Kidney tubule cell (primary cell): ENCODE measurements around the gene HDHD3.

ENCODE experiments used
- DNase-seq: peaks from one replicate; pipeline ENCODE4 v3.0.0-alpha.2; 2018; ENCODE audit warnings: low spot score

The HDHD3 gene

DNA sequence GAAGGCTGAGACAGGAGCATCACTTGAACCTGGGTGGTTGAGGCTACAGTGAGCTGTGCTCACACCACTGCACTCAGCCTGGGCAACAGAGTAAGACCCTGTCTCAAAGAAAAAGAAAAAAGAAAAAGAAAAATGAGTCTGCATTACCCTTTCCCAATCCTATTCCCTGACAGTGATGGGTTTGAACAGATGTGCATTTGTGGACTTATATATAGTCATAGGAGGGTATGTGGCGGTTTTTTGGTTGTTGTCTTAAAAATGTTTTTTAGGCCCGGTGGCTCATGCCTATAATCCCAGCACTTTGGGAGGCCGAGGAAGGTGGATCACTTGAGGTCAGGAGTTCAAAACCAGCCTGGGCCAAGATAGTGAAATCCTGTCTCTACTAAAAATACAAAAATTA lies 13.4 kb downstream of the HDHD3 start:
- no peak for DNase-seq

DNA sequence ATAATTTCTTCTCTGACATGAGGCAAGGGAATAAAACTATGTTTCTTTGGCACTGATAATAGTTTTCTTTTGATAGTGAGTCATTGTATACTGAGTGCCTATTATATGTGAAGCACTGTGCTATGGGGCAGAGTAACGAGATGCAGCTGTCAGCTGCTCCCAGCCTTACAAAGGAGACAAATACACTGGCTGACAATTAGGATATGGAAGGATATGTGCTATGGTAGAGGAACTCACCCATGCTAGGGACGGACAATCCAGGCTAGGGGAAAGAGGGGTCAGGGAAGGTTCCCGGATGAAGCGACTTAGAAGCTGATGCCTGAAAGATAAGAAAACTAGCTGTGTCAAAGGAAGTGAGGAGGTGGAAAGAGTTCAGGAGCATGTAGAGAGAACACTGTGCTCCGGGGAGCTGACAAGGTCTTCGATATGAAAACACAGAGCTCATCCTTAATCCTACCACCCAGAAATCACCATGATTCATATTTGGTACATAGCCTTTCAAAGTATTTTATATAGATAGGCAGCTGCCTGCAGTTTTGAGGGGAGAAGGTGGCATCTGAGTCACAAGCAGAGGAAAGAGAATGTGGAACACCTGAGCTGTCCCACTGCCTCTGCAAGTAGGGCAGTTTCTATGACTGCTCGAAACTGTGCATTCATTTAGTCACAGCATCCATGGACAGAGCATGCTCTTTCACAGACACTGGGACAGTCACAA lies 15.3 kb downstream of the HDHD3 start:
- DNase-seq: no peak

DNA sequence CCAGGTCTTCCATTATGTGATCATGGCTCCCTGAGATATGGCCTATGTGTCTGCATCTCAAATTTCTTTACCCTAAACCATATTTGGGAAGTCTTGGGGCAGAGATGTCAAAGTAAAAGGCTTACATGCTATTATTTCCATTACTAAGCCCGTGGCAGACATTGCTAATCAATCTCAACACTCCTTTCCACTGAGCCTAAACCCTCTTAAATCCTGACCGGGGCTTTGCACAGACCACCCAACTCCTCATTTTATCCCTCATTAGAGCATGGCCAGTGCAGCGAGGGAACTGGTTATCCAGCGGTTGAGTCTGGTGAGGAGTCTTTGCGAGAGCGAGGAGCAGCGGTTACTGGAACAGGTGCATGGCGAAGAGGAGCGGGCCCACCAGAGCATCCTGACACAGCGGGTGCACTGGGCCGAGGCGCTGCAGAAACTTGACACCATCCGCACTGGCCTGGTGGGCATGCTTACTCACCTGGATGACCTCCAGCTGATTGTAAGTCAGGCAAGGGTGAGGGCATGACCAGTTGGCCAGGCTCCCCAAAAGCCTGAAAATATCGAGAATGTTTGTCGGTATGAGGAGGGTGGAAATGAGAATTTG lies 16.4 kb downstream of the HDHD3 start:
- no peak for DNase-seq

DNA sequence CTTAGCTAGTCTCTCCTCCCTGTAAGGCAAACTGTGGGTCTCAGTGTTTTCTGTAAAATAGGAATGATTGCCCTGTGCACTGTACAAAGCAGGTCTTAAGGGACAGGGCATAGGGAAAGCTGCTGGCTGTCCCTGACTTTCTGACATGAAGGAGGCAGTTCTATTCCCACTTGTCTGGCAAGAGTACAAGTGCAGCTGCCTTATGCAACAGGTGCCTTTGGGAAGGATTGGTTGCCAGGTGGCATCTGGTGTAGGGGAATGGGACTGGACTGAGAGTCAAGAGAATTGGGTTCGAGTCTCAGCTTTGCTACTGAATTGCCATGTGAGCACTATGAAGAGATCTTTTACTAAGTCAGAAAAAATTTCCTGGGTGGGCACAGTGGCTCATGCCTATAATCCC lies 17.4 kb downstream of the HDHD3 start:
- no peak for DNase-seq

DNA sequence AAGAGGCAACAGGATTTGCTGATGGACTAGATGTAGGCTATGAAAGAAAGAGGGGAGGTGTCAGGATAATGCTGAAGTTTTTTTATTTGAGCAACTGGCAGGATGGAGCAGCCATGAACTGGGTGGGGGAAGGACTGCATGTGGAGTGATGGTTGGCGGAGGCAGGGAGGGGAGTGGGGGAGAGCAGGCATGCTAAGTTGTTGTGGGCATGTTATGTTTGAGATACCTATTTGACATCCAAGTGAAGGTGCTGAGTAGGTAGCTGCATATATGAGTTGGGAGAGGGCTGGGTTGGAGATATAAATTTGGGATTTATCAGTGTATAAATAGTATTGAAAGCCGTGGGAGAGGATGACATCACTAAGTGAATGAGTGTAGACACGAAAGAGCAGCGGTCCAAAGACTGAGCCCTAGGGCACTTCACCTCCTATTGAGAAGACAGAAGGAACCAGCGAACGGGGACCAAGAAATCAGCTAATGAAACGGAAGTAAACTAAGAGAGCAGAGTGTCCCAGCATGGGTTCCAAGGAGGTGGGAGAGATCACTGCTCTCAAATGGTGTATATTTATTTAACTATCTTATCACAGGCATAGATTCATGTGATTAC lies 20.0 kb downstream of the HDHD3 start:
- no peak for DNase-seq

DNA sequence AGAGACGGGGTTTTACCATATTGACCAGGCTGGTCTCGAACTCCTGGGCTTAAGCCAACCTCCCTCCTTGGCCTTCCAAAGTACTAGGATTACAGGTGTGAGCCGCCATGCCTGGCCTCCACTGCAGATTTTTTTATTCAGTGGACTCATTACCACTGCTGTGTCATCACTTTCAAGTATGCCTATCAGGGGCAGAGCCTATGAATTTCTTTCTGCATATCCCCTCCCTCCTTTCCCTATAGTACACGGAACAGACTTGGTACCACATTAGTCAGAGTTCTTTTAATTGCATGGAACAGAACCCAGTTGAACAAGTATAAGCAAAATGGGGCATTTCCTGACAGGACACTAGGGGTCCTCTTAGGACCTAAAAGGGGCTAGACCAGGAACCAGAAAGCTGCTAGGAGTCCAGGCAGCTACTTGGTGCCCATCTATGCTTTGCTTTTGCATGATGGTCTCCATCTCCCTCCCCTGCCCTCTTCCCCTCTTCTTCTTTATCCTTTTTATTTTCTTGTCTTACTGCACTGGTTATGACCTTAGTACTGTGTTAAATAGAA lies 21.7 kb downstream of the HDHD3 start:
- no peak for DNase-seq

DNA sequence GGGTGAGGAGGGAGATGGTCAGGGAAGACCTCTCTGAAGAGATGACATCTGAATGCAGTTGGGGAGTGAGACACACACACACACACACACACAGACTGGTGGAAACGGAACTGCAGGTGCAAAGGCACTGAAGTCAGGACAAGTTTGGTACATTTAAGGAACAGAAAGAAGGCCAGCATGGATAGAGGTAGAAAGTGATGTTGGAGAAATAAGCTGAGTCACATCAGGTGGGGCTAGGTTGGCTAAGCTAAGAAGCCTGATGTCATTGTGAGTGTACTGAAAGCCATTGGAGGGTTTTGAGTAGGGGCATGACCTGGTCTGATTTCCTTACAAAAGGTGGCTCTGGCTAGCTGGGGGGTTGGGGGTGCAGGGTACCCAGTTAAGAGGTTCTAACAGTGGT lies 24.4 kb downstream of the HDHD3 start:
- peak; percentile 63 for DNase-seq

DNA sequence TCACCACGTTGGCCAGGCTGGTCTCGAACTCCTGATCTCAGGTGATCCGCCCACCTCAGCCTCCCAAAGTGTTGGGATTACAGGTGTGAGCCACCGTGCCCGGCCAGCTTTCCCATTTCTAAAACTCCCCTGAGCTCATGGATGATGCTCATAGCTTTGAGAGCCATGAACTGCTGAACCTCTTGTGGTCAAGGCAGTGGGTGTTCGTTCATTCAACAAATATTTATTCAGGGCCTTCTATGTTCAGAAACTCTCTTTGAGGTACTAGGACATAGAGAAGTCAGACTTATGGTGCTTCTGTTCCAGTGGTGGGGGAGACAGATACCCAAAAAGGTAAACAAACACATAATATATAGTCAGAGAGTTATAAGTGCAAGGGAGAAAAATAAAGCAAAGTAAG lies 24.8 kb downstream of the HDHD3 start:
- DNase-seq: peak; percentile 33

DNA sequence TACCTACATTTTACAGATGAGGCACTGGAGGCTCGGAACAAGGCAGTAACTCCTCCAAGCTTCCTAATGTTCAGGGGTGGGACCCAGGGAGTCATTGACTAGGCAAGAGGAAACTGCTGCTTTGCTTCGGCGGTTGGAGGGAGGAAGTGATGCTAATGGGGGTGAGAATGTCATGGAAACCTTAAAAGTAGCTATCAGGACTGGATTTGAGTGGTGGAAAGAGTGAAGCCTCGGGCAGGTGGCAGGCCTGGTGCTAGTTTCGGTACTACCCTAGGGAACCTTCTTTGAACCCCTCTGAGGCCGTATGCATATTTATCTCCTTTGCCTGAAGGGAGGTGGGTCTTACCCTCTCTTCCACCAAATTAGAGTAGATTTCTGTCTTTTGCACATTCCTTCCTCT lies 25.8 kb downstream of the HDHD3 start:
- peak; percentile 30 for DNase-seq

DNA sequence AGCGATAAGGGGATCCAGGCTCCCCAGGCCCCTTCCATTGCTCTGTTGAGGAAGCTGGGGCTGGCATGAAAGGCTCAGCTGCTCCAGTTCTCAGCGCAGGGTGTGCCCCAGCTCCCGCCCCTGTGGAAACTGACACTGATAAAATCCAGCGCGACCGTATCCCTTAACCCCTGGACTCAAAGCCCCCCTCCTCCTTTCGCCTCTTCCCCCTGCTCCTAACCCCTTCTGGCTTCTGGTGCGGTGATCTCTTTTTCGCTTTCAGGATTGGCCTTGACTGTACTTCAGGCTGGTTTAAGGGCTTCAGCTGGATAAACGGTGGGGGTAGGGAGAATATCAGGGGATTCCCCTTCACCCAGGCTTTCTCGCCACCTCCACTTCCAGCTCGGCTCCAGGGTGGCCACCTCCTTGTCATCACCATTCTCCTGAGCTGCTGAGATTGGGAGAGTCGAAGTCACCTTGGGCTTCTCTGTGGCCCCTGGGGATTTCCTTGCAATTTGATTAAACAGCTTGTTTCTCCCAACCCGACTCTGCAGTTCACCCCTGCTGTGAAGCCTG lies 26.6 kb downstream of the HDHD3 start:
- DNase-seq: peak; percentile 47

DNA sequence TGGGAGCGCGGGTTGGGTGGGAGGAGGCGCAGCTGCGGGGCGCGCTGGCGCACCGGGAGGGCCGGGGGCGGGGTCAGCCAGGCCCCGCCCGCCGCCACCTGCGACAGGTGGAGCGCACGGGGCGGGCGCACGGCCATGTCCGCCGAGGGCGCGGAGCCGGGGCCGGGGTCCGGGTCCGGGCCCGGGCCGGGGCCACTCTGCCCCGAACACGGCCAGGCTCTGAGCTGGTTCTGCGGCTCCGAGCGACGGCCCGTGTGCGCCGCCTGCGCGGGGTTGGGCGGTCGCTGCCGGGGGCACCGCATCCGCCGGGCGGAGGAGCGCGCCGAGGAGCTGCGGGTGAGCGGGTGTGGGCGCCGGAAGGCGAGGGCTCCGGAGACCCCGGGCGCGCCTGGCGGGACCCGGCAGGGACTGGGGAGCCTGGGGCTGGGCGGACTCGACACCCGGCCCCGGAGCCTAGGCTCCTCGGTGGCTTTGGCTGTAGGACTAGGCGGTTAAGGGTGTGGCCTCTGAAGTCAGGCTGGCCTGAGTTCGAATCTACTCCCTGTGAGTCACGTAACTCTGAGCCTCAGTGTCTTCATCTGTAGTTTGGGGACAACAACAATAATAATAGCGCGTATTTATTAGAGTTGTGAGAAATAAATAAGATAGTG lies 27.2 kb downstream of the HDHD3 start, which contains the start of gene BSPRY:
Gene BSPRY (plus strand): TSS at position 97 of the 650 bp plus-strand sequence. CDS start 39 bp downstream, at position 136.
- peak; percentile 53 for DNase-seq

DNA sequence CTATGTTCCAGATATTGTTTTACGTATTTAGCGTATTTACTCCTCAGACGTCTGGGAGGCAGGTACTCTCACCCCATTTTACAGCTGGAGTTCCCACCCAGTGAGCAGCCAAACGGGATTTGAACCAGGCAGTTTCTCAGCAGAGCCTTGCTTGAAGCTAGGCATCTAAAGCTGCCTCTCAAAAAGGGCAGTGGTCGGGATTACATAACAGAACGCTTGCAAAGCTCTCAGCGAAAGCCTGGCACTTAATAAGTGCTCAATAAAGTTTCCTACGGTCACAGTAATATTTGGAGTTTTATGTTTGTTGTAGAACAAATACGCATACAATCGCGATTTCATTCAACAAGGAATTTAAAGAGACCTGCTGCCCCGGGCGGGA lies 27.7 kb downstream of the HDHD3 start:
- no peak for DNase-seq

DNA sequence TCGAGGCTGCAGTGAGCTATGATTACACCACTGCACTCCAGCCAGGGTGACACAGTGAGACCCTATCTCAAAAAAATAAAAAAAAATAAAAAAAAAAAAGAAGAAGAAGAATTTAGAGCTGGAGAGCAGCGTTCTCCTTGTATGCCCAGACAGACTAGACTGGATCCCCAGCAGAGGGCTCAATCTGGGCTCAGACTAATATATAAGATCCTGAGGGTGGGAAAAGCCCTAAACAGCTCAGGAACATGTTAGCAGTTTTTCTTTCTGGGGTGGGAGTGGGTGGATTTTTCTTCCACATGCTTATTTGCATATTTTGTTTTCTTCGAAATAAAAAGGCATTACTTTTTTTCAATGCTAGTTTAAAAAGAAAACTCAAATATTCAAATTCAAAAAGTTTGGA lies 28.3 kb downstream of the HDHD3 start:
- DNase-seq: no peak

DNA sequence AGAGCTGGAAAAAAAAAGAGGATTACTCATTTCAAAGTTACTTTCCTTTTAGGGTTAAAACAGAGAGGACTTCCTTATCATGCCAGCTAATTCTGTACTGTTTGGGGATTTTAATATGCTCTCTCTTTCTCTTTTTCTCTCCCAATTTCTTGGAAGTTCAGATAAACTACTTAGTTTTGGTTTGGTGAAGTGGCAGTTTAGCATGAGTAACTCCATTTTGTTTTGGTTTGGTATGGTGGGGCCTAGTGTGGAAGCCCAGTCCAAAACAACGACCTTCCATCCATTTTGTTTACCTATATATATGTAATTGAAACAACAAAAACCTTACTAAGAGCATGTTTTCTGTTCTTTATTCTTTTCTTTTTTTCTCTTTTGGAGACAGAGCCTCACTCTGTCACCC lies 31.1 kb downstream of the HDHD3 start:
- no peak for DNase-seq

DNA sequence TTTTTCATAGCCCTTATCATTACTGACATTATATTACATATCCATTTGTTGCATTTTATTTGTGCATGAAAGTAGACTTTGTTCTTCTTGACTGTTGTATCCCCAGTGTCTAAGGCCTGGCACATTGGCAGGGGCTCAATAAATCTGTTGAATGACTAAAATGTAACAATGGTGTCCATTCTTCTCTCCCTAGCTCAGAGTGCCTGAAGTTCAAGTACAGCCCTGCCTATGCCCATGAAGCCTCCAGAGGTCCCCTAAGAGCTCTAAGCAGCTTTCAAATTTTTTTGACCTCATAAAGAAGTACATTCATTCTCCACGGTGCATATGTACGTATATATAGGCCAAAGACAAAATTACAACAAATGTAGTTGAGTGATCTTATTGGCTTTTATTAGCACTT lies 31.6 kb downstream of the HDHD3 start:
- no peak for DNase-seq

DNA sequence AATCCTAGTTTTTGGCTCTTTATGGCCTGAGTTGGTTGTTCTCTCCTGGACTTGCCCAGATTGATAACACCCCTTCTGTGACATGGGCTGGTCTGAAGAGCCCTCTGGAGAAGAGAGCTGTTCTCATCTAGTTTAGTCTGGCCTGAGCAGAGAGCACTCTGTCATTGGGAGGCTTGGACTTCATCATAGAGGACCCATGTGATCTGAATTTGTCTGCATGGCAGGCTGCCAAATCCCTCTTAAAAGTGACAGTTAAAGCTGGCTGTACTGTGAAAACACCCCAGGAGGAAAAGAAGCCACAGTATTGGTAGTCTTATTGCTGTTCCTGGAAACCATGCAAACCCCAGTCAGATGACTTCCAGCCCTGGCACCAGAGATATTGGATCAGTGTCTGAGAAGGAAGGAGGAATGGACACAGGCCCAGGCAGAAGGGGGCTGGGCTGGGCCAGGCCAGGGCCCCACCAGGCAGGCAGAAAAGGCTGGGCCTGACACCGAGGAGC lies 33.0 kb downstream of the HDHD3 start:
- peak; percentile 43 for DNase-seq

DNA sequence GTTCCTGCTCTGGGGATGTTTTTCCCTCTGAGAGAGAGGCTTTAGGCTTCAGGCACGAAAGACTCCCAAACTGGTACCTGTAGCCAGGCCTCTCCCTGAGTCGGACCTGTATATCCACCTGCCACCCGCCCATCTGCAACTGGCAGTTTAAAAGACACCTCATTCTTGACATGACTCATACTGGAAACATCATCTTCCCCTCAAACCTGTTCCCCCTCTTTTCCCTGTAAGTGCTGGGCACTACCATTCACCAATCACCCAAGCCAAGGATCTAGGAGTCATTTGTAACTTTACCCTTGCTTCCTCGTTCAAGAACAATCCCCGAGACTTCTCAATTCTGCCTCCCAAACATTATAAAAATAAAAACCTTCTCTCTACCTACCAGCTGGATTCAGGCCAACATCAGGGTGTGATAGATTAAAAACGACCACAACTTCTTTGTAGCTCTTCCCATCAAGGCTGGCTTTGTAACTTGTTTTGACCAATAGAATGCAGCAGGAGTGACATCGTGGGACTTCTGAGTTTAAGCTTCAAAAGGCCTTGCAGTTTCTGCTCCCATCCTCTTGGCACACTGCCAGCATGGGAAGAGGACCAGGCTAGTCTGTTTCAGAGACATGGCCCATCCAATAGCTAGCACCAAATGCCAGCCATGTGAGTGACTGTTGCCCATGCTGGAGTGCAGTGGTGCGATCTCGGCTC lies 34.9 kb downstream of the HDHD3 start:
- peak; percentile 70 for DNase-seq

DNA sequence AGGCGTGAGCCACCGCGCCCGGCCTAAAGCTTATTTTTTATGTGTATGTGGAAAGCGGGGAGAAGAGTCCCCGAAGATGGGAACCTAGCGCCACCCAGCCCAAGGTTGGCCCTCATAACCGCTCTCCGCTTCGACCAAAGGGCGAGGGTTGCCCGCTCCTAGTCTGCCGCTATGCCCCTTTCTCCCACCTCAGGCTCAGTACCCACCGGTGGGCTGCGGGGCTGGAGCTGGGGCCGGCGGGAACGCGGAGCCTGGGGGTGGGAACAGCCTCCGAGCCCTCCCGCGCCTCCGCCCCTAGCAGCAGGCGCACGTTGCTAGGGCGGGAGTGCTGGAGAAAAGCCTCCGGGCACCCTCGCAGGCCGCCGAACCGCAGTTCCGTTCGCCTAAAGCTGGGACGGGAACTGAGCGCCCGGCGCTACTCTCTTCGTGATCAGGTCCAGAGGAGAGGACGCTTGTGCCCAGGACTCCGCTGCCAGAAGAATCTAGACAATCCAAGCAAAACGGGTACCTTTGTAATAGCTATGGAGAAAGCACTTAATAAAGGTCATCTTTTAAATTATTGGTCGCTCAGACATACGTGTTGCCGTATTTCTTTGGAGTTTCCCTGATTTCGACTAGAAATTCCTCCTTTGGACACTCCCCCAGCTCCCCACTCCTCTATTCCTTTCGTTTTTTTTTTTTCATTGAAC lies 36.6 kb downstream of the HDHD3 start, which contains the start of gene WDR31:
Gene WDR31 (minus strand): TSS at position 265 of the 689 bp plus-strand sequence. CDS start 8,253 bp downstream, outside the sequence.
- peak; percentile 91 for DNase-seq

DNA sequence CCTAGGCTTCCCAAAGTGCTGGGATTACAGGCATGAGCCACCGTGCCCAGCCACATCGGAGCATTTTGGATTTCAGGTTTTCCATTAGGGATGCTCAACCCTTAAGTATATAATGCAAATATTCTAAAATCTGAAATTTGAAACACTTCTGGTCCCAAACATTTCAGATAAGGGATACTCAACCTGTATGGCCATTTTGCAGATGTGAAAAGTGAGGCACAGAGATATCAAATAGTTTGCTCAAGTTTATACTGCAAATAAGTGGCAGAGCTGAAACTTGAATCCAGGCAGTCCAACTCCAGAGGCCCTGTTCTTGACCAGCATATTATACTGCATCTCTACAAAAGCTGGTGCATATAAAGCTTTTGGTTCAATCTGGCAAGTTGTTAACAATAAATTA lies 39.1 kb downstream of the HDHD3 start:
- DNase-seq: no peak

DNA sequence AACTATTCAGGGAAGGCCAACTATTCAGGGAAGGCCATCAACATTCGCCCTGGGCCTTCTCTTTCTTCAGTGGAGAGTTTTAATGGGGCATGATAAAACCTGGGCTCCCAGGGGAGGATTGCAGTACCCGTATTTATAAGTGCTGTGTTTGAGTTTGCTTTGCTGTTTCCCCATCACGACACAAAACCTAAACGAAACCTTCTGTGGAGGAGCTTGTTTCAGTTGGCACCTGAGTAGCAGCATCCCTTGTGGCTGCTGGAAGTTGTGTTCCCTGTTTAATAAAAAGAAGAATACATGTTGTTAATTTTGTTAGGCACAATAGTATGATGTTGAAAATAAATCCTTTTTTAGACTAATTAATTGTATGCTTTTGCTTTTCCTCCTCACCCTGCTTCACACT lies 45.0 kb downstream of the HDHD3 start:
- DNase-seq: no peak
